ENCODE data around the gene NFIB. TPM values are rescaled to one million over a fixed set of nuclear protein-coding genes. Genes with fewer than 3 reads are reported as not detected.

The NFIB gene
- total and polyA plus RNA-seq, 2 of the 13 experiments (the other 11 are each of a cell fraction or from before 2014, with no cell fraction given) = 0.98 to 4.6 TPM

GRCh38 chr9:14104496-14104895 lies 209.4 kb downstream of the NFIB start (continued):
- TF ChIP-seq AHDC1 (CRISPR knock-in tag; IDR thresholded peaks at IDR 0.05; ENCODE audit: borderline replicate concordance) = no peak
- TF ChIP-seq HOMEZ (CRISPR knock-in tag; IDR thresholded peaks at IDR 0.05; ENCODE audit: low read depth) = no peak
- no peak for TF ChIP-seq RNF219 (CRISPR knock-in tag; IDR thresholded peaks at IDR 0.05)
- no peak for TF ChIP-seq YY1 (IDR thresholded peaks at IDR 0.05; ENCODE audit: insufficient read depth, insufficient replicate concordance, low read depth, low read length)
- TF ChIP-seq KIAA2018 (CRISPR knock-in tag; IDR thresholded peaks at IDR 0.05; ENCODE audit: borderline replicate concordance) = no peak
- no peak for TF ChIP-seq CBX1 (IDR thresholded peaks at IDR 0.05; ENCODE audit: low read depth)
- no peak for TF ChIP-seq MED8 (CRISPR knock-in tag; IDR thresholded peaks at IDR 0.05; ENCODE audit: insufficient replicate concordance)
- no peak for TF ChIP-seq SIN3A (IDR thresholded peaks at IDR 0.05; ENCODE audit: borderline replicate concordance, low read depth, low read length)
- no peak for TF ChIP-seq ZBTB42 (CRISPR knock-in tag; IDR thresholded peaks at IDR 0.05)
- TF ChIP-seq HMG20A (CRISPR knock-in tag; IDR thresholded peaks at IDR 0.05; ENCODE audit: borderline replicate concordance) = no peak

Measured in HepG2 (cell line).